ENCODE measurements around the gene IFNAR2. TPM values are rescaled to one million over a fixed set of nuclear protein-coding genes. Genes with fewer than 3 reads are reported as not detected.
"Not testable (repeated sequence)": the region's sequence is repeated elsewhere in the genome, so short reads cannot be mapped to it uniquely, and the experiment has no call there.

IFNAR2 gene
- total RNA-seq, 1 donor from 2014 or later: 15.1 TPM

- DNase-seq (ENCODE audit: low spot score in 2 of 2) (no peak), FAIRE-seq (no peak)
These were observed 10.7 kb downstream of the IFNAR2 start for GRCh38 chr21:33240404-33240803.

DNA sequence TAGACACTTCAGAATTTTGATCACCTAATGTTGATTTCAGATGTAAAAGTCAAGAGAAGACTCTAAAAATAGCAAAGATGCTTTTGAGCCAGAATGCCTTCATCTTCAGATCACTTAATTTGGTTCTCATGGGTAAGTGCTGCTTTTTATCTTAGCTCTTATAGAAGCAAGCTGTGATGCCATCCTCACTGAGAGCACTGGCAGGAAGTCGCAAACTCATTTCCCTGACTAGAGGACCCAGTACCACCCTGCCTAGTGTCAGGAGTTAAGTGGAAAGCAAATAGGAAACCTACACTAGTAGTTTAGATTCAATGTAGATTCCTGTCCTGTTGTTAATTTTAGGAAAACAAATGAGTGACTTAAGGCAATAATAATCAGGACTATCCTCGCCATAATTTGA, 12.1 kb downstream of the IFNAR2 start:
- no peak for FAIRE-seq
- DNase-seq (ENCODE audit: low spot score in 2 of 2): no peak

DNA sequence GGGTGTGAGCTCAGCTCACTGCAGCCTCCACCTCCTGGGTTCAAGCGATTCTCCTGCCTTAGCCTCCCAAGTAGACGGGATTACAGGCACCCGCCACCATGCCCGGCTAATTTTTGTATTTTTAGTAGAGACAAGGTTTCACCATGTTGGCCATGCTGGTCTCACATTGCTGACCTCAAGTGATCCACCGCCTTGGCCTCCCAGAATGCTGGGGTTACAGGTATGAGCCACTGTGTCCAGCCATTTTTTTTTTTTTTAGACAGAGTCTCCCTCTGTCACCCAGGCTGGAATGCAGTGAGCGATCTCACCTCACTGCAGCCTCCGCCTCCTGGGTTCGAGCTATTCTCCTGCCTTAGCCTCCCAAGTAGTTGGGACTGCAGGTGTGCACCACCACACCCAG, 13.1 kb downstream of the IFNAR2 start:
- not testable (repeated sequence) for DNase-seq (ENCODE audit: low spot score in 2 of 2); FAIRE-seq

DNA sequence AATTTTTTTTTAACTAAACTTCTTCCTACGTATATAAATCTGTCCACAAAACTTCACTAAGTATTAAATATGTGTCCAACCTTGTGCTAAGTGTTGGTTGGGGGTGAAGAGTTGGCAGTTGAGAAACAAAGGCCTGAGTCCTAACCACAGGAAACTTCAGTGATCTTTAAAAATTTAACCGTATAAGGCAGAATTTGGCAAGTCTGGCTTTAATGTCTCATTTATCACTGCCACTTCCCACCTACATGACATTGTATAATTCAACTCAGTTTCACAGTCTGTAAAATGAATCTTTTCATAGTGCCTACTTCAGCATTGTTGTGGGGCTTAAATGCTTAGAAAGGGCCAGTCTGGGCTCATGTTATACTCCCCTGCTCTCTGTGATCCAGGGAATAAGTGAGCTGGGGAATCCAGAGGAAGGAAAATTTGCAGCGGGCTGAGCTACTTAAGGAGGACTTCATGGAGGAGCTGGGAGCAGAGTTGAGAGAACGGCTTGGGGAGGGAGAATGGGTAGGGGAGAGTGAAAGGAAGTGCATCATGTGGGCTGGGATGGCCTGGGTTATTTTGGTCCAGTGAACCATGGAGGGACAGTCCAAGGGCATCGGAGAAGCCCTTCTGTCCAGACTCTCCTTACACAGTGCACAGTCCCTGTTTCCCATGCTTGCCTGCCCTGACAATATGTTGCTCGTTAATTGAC, 14.5 kb downstream of the IFNAR2 start:
- DNase-seq (ENCODE audit: low spot score in 2 of 2) (no peak), FAIRE-seq (no peak)

DNA sequence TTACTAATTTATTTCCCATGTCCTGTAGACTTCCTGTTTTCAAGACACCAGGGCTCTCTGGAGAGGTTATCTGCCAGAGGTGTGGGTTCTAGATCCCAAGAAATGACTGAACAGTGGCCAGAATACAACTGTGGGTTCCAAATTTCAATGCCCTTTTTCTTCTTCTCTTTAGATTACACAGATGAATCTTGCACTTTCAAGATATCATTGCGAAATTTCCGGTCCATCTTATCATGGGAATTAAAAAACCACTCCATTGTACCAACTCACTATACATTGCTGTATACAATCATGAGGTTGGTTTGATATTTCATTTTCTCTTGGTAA, 15.0 kb downstream of the IFNAR2 start:
- FAIRE-seq (no peak), DNase-seq (ENCODE audit: low spot score in 2 of 2) (no peak)

DNA sequence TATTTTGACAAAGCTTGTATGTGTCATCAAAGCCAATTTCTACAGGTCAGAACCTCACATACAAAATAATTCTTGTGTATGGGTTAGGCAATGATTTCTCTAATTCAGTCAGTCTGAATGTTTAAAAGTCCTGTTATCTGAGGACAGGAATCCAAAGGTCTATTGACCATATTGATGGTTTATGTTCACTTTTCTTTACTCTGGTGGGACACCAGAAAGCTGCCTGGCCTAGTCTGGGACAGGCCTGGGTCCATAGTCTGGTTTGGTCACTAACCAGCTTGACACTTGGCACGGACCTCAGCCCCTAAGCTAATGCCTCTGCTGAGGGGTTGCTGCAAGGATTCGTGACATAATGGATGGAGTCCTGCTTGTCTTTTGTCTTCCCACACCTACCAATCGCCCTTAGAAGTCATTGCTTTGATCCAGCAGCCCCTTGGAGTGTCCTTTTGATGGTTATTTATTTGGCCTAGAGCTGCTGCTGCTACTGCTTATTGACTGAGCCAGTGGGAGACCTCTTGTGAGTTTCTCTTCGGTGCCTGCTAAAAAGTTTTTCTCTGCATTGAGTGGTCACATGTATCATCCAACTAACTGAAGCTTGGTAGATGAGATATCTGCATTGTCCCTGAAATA, 15.7 kb downstream of the IFNAR2 start:
- FAIRE-seq: no peak

GRCh38 chr21:33246506-33246905, 16.8 kb downstream of the IFNAR2 start:
- DNase-seq (ENCODE audit: low spot score in 2 of 2): no peak
- no peak for FAIRE-seq

More for the DNA sequence above, 15.7 kb downstream of the IFNAR2 start:
- no peak for DNase-seq (ENCODE audit: low spot score in 2 of 2)

DNA sequence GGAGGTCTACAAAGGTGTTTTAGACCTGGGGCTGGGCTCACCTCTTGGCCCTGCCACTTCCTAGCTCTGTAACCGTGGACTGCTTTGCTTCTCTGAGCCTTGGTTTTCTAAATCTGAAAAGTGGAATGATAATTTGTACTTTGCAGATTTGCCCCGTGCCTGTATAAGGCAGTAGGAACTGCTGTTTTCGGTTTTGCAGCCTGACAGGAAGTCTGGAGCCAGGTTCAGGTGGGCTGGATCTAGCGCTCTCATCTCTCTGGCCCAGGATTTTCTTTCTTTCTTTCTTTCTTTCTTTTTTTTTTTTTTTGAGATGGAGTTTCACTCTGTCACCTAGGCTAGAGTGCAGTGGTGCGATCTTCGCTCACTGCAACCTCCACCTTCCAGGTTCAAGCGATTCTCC, 17.2 kb downstream of the IFNAR2 start:
- DNase-seq (ENCODE audit: low spot score in 2 of 2) (no peak), FAIRE-seq (no peak)

GRCh38 chr21:33247599-33247998, 17.9 kb downstream of the IFNAR2 start:
- DNase-seq (ENCODE audit: low spot score in 2 of 2): no peak
- FAIRE-seq: no peak

GRCh38 chr21:33249331-33250002, 19.7 kb downstream of the IFNAR2 start:
- no peak for DNase-seq (ENCODE audit: low spot score in 2 of 2)
- FAIRE-seq: no peak

GRCh38 chr21:33251119-33251518, 21.4 kb downstream of the IFNAR2 start:
- FAIRE-seq (no peak), DNase-seq (ENCODE audit: low spot score in 2 of 2) (no peak)

DNA sequence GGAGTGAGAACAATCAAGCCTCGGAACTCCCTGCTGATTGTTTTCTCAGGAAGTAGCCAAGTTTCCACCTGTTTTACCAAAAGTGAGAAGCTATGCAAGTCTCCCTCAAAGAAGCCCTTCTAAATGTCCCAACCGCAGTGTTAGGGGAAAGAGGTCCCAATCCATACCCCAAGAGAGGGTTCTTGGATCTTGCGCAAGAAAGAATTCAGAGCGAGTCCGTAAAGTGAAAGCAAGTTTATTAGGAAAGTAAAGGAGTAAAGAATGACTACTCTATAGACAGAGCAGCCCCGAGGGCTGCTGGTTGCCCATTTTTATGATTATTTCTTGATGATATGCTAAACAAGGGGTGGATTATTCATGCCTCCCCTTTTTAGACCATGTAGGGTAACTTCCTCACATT, 23.6 kb downstream of the IFNAR2 start:
- FAIRE-seq: not testable (repeated sequence)

GRCh38 chr21:33254766-33255165, 25.0 kb downstream of the IFNAR2 start:
- no peak for FAIRE-seq
- no peak for DNase-seq (ENCODE audit: low spot score in 2 of 2)

More for the DNA sequence above, 23.6 kb downstream of the IFNAR2 start:
- not testable (repeated sequence) for DNase-seq (ENCODE audit: low spot score in 2 of 2)

- no peak for DNase-seq (ENCODE audit: low spot score in 2 of 2)
- no peak for FAIRE-seq
These were observed 25.7 kb downstream of the IFNAR2 start for GRCh38 chr21:33255404-33255803.

DNA sequence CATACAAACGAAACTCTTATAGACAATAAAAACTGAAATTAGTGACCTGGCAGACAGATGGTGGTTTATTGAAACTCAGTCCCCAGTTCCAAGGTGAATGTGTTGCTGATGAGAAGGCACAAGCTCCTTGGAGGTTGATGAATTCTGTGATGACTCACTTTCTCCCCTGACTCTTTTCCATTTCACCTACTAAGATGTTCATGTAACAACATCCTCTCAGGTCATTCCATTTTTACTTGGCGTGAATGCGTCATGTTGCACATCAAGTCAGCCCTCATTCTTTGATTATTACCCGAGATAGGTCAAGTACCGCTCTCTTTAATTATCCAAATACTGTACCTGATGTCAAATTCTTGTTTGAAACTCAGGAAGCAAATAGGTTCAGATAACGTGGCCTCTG, 26.3 kb downstream of the IFNAR2 start:
- no peak for DNase-seq (ENCODE audit: low spot score in 2 of 2)
- FAIRE-seq: no peak

DNA sequence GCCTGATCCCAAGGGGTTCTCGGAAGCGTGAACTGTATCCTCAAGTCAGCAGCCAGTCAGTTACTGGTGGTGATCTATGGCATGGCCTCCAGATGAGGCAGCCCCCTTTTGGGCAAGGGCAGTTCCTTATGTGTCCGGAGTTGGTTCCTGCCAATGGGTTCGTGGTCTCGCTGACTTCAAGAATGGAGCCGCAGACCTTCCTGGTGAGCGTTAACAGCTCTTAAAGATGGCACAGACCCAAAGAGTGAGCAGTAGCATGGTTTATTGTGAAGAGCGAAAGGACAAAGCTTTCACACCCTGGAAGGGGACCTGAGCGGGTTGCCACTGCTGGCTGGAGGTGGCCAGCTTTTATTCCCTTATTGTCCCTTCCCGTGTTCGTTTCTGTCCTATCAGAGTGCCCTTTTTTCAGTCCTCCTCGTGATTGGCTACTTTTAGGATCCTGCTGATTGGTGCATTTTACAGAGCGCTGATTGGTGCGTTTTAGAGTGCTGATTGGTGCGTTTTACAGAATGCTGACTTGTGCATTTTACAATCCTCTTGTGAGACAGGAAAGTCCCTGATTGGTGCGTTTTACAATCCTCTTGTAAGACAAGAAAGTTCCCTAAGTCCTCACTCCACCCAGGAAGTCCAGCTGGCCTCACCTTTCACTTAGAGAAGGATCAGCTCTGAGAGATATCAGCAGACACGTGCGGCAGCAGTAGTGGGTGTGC, 27.5 kb downstream of the IFNAR2 start:
- DNase-seq (ENCODE audit: low spot score in 2 of 2): no peak
- FAIRE-seq: no peak

DNA sequence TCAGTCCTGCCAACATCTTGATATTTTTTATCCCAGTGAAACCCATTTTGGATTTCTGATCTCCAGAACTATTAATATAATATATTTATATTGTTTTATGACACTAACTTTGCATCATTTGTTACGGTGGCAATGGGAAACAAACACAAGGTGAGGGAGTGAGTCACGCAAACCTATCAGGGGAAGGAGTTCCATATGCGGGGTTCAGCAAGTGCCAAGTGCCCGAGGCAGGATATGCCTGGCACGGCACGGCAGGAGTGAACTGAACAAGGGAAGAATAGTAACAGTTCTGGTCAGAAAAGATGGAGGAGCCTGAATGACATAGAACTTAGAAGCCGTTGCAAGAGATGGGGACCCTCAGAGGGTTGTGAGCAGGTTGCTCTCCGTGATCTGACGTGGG, 28.7 kb downstream of the IFNAR2 start:
- FAIRE-seq (no peak), DNase-seq (ENCODE audit: low spot score in 2 of 2) (no peak)

DNA sequence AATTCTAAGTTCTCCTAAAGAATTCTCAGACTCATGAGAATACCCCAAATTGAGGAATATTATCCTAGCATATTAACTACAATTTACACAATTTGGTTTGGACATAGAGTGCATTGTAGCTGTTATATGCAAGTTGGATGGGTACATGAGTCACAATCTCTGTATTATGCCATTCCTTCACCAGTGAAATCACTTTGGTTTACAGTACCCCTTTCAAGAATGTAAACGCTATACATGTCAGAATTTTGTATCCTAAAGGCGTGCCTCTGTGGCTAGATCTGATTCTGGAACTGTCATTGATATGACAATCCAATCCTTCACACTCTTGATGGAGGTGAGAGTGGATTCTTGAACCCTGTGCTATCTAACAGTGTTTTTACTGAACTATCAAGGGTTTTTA, 29.7 kb downstream of the IFNAR2 start:
- FAIRE-seq: no peak
- DNase-seq (ENCODE audit: low spot score in 2 of 2): no peak

GRCh38 chr21:33259995-33260394, 30.3 kb downstream of the IFNAR2 start:
- DNase-seq (ENCODE audit: low spot score in 2 of 2) (no peak), FAIRE-seq (no peak)

DNA sequence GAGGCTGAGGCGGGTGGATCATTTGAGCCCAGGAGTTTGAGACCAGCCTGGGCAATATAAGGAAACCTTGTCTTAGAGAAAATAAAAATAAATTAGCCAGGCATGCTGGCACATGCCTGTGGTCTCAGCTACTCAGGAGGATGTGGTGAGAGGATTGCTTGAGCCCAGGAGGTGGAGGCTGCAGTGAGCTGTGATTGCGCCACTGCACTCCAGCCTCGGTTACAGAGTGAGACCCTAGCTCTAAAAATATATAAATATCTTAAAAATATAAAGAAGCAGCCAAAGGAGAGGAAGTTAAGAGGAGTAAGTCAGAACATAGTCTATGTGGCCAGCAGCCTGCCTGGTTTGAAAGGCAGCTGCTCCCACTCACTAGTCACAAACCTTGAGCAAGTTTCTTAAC, 31.9 kb downstream of the IFNAR2 start:
- FAIRE-seq (no peak), DNase-seq (ENCODE audit: low spot score in 2 of 2) (no peak)

DNA sequence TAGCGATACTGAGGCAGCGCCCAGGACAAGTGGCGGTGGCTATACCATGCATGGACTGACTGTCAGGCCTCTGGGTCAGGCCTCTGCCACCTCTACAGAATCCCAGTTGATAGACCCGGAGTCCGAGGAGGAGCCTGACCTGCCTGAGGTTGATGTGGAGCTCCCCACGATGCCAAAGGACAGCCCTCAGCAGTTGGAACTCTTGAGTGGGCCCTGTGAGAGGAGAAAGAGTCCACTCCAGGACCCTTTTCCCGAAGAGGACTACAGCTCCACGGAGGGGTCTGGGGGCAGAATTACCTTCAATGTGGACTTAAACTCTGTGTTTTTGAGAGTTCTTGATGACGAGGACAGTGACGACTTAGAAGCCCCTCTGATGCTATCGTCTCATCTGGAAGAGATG, 33.2 kb downstream of the IFNAR2 start:
- FAIRE-seq (no peak), DNase-seq (ENCODE audit: low spot score in 2 of 2) (no peak)
